Stimulated activated naive CD8-positive, alpha-beta T cell treated with anti-CD3 and anti-CD28 coated beads, Interleukin-15, Interleukin-2, amounts not matched to agents 100 ng/mL and 50 ng/mL, for 24 hours (primary cell): ENCODE data around the gene TPPP.
"Not testable (repeated sequence)": the region's sequence is repeated elsewhere in the genome, so short reads cannot be mapped to it uniquely, and the experiment has no call there.

Source experiments
- H3K27ac Mint-ChIP-seq: one replicate; pipeline ENCODE4 v1.8.0; 2021; ENCODE audit warnings: mild to moderate bottlenecking, mixed read lengths
- H3K27me3 Mint-ChIP-seq: one replicate; pipeline ENCODE4 v1.8.0; 2021; ENCODE audit warnings: mixed read lengths
- H3K36me3 Mint-ChIP-seq: one replicate; pipeline ENCODE4 v1.8.0; 2021; ENCODE audit warnings: low read depth, mixed read lengths
- H3K4me1 Mint-ChIP-seq: one replicate; pipeline ENCODE4 v1.8.0; 2021; ENCODE audit warnings: low read depth, mixed read lengths
- H3K4me3 Mint-ChIP-seq: one replicate; pipeline ENCODE4 v1.8.0; 2021; ENCODE audit warnings: mild to moderate bottlenecking, mixed read lengths
- H3K9me3 Mint-ChIP-seq: one replicate; pipeline ENCODE4 v1.8.0; 2021; ENCODE audit warnings: mixed read lengths

Gene TPPP

DNA sequence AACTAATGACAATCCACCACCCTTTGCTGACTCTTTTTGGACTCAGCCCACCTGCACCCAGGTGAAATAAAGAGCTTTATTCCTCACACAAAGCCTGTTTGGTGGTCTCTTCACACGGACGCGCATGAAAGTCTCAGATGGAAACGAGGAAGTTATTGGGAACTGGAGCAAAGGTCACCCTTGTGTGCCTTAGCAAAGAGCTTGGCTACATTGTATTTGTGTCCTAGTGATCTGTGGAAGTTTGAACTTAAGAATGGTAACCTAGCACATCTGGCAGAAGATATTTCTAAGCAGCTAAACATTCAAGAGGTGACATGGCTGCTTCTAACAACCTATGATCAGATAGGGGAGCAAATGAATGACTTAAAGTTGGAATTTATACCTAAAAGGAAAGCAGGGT lies 15.2 kb upstream of the TPPP start:
- H3K4me3 Mint-ChIP-seq, H3K27ac Mint-ChIP-seq, H3K27me3 Mint-ChIP-seq, H3K36me3 Mint-ChIP-seq, H3K4me1 Mint-ChIP-seq, H3K9me3 Mint-ChIP-seq: not testable (repeated sequence)

DNA sequence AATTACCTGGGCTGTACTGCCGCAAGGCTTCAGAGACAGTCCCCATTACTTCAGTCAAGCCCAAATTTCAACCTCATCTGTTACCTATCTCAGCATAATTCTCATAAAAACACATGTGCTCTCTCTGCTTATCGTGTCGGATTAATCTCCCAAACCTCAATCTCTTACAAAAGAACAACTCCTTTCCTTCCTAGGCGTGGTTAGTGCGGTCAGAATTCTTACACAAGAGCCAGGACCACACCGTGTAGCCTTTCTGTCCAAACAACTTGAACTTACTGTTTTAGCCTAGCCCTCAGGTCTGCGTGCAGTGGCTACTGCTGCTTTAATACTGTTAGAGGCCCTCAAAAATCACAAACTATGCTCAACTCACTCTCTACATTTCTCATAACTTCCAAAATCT lies 13.0 kb upstream of the TPPP start:
- H3K36me3 Mint-ChIP-seq, H3K4me1 Mint-ChIP-seq, H3K27ac Mint-ChIP-seq, H3K27me3 Mint-ChIP-seq, H3K9me3 Mint-ChIP-seq, H3K4me3 Mint-ChIP-seq: not testable (repeated sequence)

DNA sequence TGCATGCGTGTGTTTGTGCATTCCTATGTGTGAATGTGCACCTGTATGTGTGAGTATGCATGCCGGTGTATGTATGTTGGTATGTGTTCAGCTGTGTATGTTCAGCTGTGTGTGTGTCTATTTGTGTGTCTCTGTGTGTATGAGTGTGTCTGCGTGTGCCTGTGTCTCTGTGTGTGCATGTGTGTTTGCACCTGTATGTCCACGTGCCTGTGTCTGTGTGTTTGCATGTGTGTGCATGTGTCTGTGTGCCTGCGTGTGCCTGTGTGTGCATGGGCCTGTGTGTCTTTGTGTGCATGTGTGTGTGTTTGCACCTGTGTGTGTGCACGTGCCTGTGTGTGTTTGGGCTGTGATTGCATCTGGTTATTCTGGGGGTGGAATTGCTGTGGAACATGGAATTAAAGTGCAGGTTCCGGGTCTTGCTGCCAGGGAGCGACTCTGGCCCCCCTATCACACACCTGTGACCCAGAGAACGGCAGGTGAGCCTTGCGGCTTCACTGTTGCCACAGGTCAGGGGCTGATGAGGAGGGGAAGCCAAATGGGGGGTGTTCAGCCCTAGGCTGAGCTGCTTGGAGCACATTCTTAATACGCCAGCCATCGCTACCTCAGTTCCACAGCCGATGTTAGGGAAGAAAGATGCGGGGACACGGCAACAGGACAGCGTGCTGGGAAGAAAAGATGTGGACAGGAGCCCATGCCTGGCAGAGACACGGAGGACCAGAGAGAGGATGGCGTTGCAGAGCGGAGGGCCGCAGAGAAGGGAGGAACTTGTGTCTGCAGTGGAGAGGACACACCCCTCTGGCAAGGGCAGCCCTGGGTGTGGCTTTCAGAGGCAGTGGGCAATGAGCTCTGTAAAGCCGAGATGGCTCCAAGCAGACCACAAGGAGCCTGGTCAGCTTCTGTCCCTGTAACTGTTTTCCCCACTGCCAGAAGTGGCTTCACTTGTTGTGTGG lies 3.9 kb upstream of the TPPP start:
- H3K27me3 Mint-ChIP-seq, H3K4me3 Mint-ChIP-seq, H3K4me1 Mint-ChIP-seq, H3K36me3 Mint-ChIP-seq, H3K9me3 Mint-ChIP-seq, H3K27ac Mint-ChIP-seq: not testable (repeated sequence)

GRCh38 chr5:696191-696590 lies 3.0 kb upstream of the TPPP start:
- not testable (repeated sequence) for H3K4me3 Mint-ChIP-seq, H3K4me1 Mint-ChIP-seq, H3K9me3 Mint-ChIP-seq

GRCh38 chr5:695475-695874 lies 2.3 kb upstream of the TPPP start:
- H3K36me3 Mint-ChIP-seq, H3K4me3 Mint-ChIP-seq, H3K27ac Mint-ChIP-seq, H3K9me3 Mint-ChIP-seq, H3K27me3 Mint-ChIP-seq, H3K4me1 Mint-ChIP-seq: not testable (repeated sequence)

More at GRCh38 chr5:696191-696590, 3.0 kb upstream of the TPPP start:
- H3K36me3 Mint-ChIP-seq, H3K27ac Mint-ChIP-seq, H3K27me3 Mint-ChIP-seq: not testable (repeated sequence)

GRCh38 chr5:694042-694431 lies 885 bp upstream of the TPPP start:
- H3K9me3 Mint-ChIP-seq, H3K27ac Mint-ChIP-seq, H3K4me1 Mint-ChIP-seq, H3K36me3 Mint-ChIP-seq, H3K27me3 Mint-ChIP-seq, H3K4me3 Mint-ChIP-seq: not testable (repeated sequence)

GRCh38 chr5:692529-693041 lies 567 bp downstream of the TPPP start:
- H3K9me3 Mint-ChIP-seq, H3K4me3 Mint-ChIP-seq, H3K27me3 Mint-ChIP-seq, H3K36me3 Mint-ChIP-seq, H3K4me1 Mint-ChIP-seq, H3K27ac Mint-ChIP-seq: not testable (repeated sequence)

- H3K27me3 Mint-ChIP-seq = no peaks in the 10 kb centered on the region
- no peaks in the 10 kb centered on the region for H3K4me1 Mint-ChIP-seq
- no peak overlapping the region for H3K4me3 Mint-ChIP-seq
- H3K36me3 Mint-ChIP-seq = no peaks in the 10 kb centered on the region
- H3K9me3 Mint-ChIP-seq = no peaks in the 10 kb centered on the region
- H3K27ac Mint-ChIP-seq = no peak overlapping the region
These were observed 1.2 kb downstream of the TPPP start for GRCh38 chr5:691817-692528.

- H3K4me3 Mint-ChIP-seq, H3K9me3 Mint-ChIP-seq, H3K4me1 Mint-ChIP-seq, H3K27ac Mint-ChIP-seq, H3K27me3 Mint-ChIP-seq, H3K36me3 Mint-ChIP-seq: not testable (repeated sequence)
These were observed 2.1 kb downstream of the TPPP start for GRCh38 chr5:691049-691448.

GRCh38 chr5:690293-690692 lies 2.9 kb downstream of the TPPP start:
- not testable (repeated sequence) for H3K9me3 Mint-ChIP-seq, H3K27me3 Mint-ChIP-seq, H3K36me3 Mint-ChIP-seq, H3K4me3 Mint-ChIP-seq, H3K4me1 Mint-ChIP-seq, H3K27ac Mint-ChIP-seq

GRCh38 chr5:688348-689010 lies 4.7 kb downstream of the TPPP start:
- H3K27me3 Mint-ChIP-seq, H3K27ac Mint-ChIP-seq, H3K4me1 Mint-ChIP-seq, H3K36me3 Mint-ChIP-seq, H3K9me3 Mint-ChIP-seq, H3K4me3 Mint-ChIP-seq: not testable (repeated sequence)

- not testable (repeated sequence) for H3K27ac Mint-ChIP-seq, H3K9me3 Mint-ChIP-seq, H3K36me3 Mint-ChIP-seq, H3K27me3 Mint-ChIP-seq, H3K4me3 Mint-ChIP-seq, H3K4me1 Mint-ChIP-seq
These were observed 6.2 kb downstream of the TPPP start for GRCh38 chr5:686936-687335.

- H3K27ac Mint-ChIP-seq, H3K36me3 Mint-ChIP-seq, H3K9me3 Mint-ChIP-seq, H3K27me3 Mint-ChIP-seq, H3K4me3 Mint-ChIP-seq, H3K4me1 Mint-ChIP-seq: not testable (repeated sequence)
These were observed 7.0 kb downstream of the TPPP start for GRCh38 chr5:686172-686523.

- H3K9me3 Mint-ChIP-seq = no peaks in the 10 kb centered on the region
- H3K27ac Mint-ChIP-seq = no peak overlapping the region
- no peaks in the 10 kb centered on the region for H3K36me3 Mint-ChIP-seq
- no peak overlapping the region for H3K4me3 Mint-ChIP-seq
- H3K4me1 Mint-ChIP-seq = no peaks in the 10 kb centered on the region
- no peaks in the 10 kb centered on the region for H3K27me3 Mint-ChIP-seq
These were observed 7.6 kb downstream of the TPPP start for GRCh38 chr5:685262-686171.
